Small intestine (tissue), 7 donors: Measurements from ENCODE around the gene ST14. TPM values are rescaled to one million over a fixed set of nuclear protein-coding genes. Genes with fewer than 3 reads are reported as not detected.

Source experiments
- DNase-seq, 2 donors: peaks; one replicate each; pipeline versions ENCODE4 v3.0.0 to v3.0.0-alpha.2; 2013
- FAIRE-seq: peaks from 2 replicates; lab custom pipeline; 2012; peaks lifted over from hg19 to GRCh38; lab: Jason Lieb, UNC
- H3K27ac ChIP-seq, 3 donors: one replicate each; pipeline ENCODE4 v1.5.1; 2013; ENCODE audit warnings: low read length in 2 of 3, mild to moderate bottlenecking in 2 of 3, control low read depth in 1 of 3, inconsistent platforms in 1 of 3, low read depth in 1 of 3, moderate library complexity in 1 of 3
- H3K27me3 ChIP-seq, 3 donors: one replicate each; pipeline ENCODE4 v1.6.1; 2013; ENCODE audit warnings: low read length in 3 of 3, inconsistent platforms in 1 of 3; ENCODE audit not compliant: control insufficient read depth in 3 of 3, insufficient read depth in 3 of 3
- H3K36me3 ChIP-seq, 3 donors: one replicate each; pipeline ENCODE4 v1.6.1; 2013; ENCODE audit warnings: low read length in 3 of 3, inconsistent platforms in 1 of 3, low read depth in 1 of 3, mild to moderate bottlenecking in 1 of 3, moderate library complexity in 1 of 3; ENCODE audit not compliant: control insufficient read depth in 3 of 3, insufficient read depth in 2 of 3
- H3K4me1 ChIP-seq, 3 donors: one replicate each; pipeline ENCODE4 v1.6.1; 2013; ENCODE audit warnings: low read length in 2 of 3, inconsistent platforms in 1 of 3, low read depth in 1 of 3, mild to moderate bottlenecking in 1 of 3, moderate library complexity in 1 of 3; ENCODE audit not compliant: control insufficient read depth in 3 of 3, insufficient read depth in 2 of 3
- H3K4me3 ChIP-seq, 3 donors: one replicate each; pipeline ENCODE4 v1.5.1; 2013; ENCODE audit warnings: low read length in 3 of 3, control low read depth in 1 of 3, inconsistent platforms in 1 of 3, low read depth in 1 of 3, mild to moderate bottlenecking in 1 of 3, moderate library complexity in 1 of 3
- H3K9me3 ChIP-seq, 2 donors: one replicate each; pipeline ENCODE4 v1.6.1; 2013; ENCODE audit warnings: low read depth in 1 of 2, low read length in 1 of 2; ENCODE audit not compliant: control insufficient read depth in 2 of 2, insufficient read depth in 1 of 2
- WGBS, 3 donors: extraction: QIAGEN DNeasy Blood & Tissue Kit; methylation state at CpG; one replicate each; pipeline ENCODE4 v1.1.7; 2013; 5-methylcytosine and 5-hydroxymethylcytosine counted together
- polyA plus RNA-seq, 4 donors: library from polyadenylated mRNA; stranded (reverse) in 3 of 4; unstranded in 1 of 4; fragments of 200-250 nt in 3 of 4; fragments of 120-200 nt in 1 of 4; gene quantifications; one replicate each; pipeline versions ENCODE4 v1.2.1 to v1.2.3, GENCODE V29; 2013
- donor health status: healthy with polysubstance abuse.
- donor health status: control.
- donor health status: control.
- donor health status: Bipolar disorder and iron deficiency.
- donor health status: healthy.

The ST14 gene
- polyA plus RNA-seq, 4 donors, result 97.8 to 259 (median 143) TPM

DNA sequence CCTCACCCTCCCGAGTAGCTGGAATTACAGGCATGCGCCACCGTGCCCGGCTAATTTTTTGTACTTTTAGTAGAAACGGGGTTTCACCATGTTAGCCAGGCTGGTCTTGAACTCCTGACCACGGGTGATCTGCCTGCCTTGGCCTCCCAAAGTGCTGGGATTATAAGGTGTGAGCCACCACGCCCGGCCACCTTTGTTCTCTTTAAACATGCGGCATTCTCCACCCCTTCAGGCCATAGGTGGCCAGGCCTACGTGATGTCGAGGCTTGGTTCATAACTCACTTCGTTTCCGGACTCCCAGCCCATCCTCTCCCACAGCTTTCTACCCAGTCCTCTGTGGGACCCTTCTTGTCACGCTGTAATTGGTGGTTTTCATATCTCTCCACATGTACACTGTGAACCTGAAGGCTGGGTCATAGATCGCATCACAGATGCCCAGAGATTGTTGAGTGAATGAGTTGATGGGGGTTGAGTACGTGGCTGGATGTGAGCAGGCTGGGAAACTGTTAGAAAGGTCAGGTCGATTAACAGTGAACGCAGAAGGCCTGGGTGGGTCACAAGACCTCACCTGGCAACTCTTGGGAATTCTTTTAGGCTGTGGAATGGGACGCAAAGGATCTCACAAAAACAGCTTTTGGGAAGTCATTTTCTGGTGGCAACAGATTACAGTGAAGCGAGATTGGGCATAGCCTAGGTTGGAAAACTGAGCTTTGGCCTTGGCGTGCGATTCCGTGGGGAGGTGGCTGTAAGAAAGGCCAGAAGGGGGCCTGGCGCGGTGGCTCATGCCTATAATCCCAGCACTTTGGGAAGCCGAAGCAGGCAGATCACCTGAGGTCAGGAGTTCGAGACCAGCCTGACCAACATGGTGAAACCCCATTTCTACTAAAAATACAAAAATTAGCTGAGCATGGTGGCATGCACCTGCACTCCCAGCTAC is 44.5 kb downstream of the ST14 start:
- no peaks in the 10 kb centered on the region for H3K4me1 ChIP-seq
- 83 to 90% (median 87%) methylated on average over 27 of the region's 27 CpGs for WGBS, 3 donors
- DNase-seq (no peak), FAIRE-seq (no peak)
- peaks cover 0 to 23% of the 10 kb centered on the region in 2 donors for H3K9me3 ChIP-seq
- no peaks in the 10 kb centered on the region for H3K27me3 ChIP-seq
- no peak overlapping the region for H3K4me3 ChIP-seq
- H3K27ac ChIP-seq, result no peak overlapping the region
- H3K36me3 ChIP-seq, result peaks cover 9 to 95% (median 15%) of the 10 kb centered on the region in 3 donors

GRCh38 chr11:130204703-130205095 is 45.1 kb downstream of the ST14 start:
- 88 to 97% (median 95%) methylated on average over 11 of the region's 11 CpGs for WGBS, 3 donors
- FAIRE-seq (no peak), DNase-seq (no peak)
- peaks cover 9 to 95% (median 16%) of the 10 kb centered on the region in 3 donors for H3K36me3 ChIP-seq
- no peak overlapping the region for H3K27ac ChIP-seq
- no peaks in the 10 kb centered on the region for H3K4me1 ChIP-seq
- H3K4me3 ChIP-seq, result no peak overlapping the region
- H3K9me3 ChIP-seq, result peaks cover 0 to 22% of the 10 kb centered on the region in 2 donors
- H3K27me3 ChIP-seq, result no peaks in the 10 kb centered on the region

DNA sequence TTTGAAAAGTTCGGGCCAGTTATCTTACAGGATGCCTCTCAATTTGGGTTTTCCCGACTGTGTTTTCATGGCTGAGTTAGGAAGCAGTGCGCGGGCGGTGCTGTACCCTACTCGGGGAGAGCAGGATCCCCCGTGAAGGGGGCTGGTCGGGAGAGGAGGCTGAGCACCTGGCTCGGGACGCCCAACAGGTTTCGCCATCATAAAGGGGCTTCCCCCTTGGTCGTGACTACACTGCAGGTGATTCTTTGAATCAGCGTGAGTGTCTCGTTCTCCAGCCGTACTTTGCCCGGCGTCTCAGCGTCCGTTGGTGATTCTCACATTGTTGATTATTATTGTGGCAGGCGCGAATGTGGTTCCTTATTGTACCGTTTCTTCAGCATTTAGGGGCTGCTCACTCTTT is 46.6 kb downstream of the ST14 start:
- no peak overlapping the region for H3K4me3 ChIP-seq
- peaks cover 6 to 94% (median 23%) of the 10 kb centered on the region in 3 donors for H3K36me3 ChIP-seq
- FAIRE-seq, result no peak
- peak overlapping the region in 1 of 3 donors; percentile 42 for H3K27ac ChIP-seq
- WGBS, 3 donors, result 25 to 71% (median 29%) methylated on average over 22 of the region's 22 CpGs
- DNase-seq, result peak in 1 of 2 donors; percentile 84
- no peaks in the 10 kb centered on the region for H3K27me3 ChIP-seq
- peaks cover 0 to 15% of the 10 kb centered on the region in 2 donors for H3K9me3 ChIP-seq
- no peaks in the 10 kb centered on the region for H3K4me1 ChIP-seq

GRCh38 chr11:130208241-130209127 is 48.9 kb downstream of the ST14 start:
- FAIRE-seq (no peak), DNase-seq (no peak)
- Histone ChIP-seq H3K27ac (no peak overlapping the region), H3K9me3 (no peaks in the 10 kb centered on the region), H3K27me3 (no peaks in the 10 kb centered on the region), H3K4me3 (no peak overlapping the region), H3K4me1 (peaks cover 0 to 7% (median 0%) of the 10 kb centered on the region in 3 donors), H3K36me3 (peaks cover 4 to 91% (median 18%) of the 10 kb centered on the region in 3 donors)
- WGBS, 3 donors, result 91 to 93% (median 92%) methylated on average over 45 of the region's 45 CpGs

- 86 to 90% (median 88%) methylated on average over 52 to 53 of the region's 53 CpGs for WGBS, 3 donors
- H3K4me1 ChIP-seq, result peaks cover 0 to 7% (median 0%) of the 10 kb centered on the region in 3 donors
- no peaks in the 10 kb centered on the region for H3K9me3 ChIP-seq
- FAIRE-seq (no peak), DNase-seq (no peak)
- H3K4me3 ChIP-seq, result no peak overlapping the region
- peaks cover 4 to 90% (median 17%) of the 10 kb centered on the region in 3 donors for H3K36me3 ChIP-seq
- H3K27me3 ChIP-seq, result no peaks in the 10 kb centered on the region
- H3K27ac ChIP-seq, result no peak overlapping the region
Observed at GRCh38 chr11:130209128-130209932, 49.7 kb downstream of the ST14 start.

DNA sequence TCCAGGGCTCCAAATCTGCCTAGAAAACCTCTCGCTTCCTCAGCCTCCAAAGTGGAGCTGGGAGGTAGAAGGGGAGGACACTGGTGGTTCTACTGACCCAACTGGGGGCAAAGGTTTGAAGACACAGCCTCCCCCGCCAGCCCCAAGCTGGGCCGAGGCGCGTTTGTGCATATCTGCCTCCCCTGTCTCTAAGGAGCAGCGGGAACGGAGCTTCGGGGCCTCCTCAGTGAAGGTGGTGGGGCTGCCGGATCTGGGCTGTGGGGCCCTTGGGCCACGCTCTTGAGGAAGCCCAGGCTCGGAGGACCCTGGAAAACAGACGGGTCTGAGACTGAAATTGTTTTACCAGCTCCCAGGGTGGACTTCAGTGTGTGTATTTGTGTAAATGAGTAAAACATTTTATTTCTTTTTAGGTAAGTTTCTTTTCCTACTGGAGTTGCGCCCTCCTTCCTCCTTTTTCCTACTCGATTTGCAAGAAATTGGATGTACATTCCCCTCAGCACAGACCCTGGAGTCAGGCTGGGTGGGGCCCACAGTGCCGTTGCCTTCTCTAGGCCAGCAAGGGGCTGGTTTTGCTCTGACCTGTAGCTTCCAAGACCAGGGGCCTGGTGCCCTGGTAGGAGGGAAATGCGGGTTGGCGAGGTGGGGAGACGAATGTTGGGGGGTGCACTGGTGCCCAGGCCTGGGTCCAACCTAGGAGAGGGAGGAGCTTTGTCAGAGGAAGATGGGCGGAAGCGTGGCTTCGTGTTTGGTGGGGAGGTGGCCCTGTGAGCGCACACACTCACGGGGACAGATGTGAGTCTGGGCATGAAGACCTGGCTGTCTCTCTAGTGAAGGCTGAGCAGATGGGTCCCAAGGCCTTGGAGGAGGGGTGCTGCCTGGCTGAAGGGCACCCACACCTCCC is 50.6 kb downstream of the ST14 start:
- H3K9me3 ChIP-seq, result no peaks in the 10 kb centered on the region
- no peak overlapping the region for H3K4me3 ChIP-seq
- H3K4me1 ChIP-seq, result peaks cover 0 to 7% (median 0%) of the 10 kb centered on the region in 3 donors
- H3K36me3 ChIP-seq, result peaks cover 2 to 87% (median 17%) of the 10 kb centered on the region in 3 donors
- no peak overlapping the region for H3K27ac ChIP-seq
- DNase-seq, result no peak
- 82 to 85% (median 84%) methylated on average over 23 of the region's 23 CpGs for WGBS, 3 donors
- no peak for FAIRE-seq
- H3K27me3 ChIP-seq, result no peaks in the 10 kb centered on the region

- FAIRE-seq, result no peak
- Histone ChIP-seq H3K9me3 (no peaks in the 10 kb centered on the region), H3K36me3 (peaks cover 0 to 81% (median 17%) of the 10 kb centered on the region in 3 donors), H3K4me1 (peaks cover 0 to 7% (median 0%) of the 10 kb centered on the region in 3 donors), H3K27me3 (no peaks in the 10 kb centered on the region), H3K4me3 (no peak overlapping the region), H3K27ac (no peak overlapping the region)
- DNase-seq, result no peak
- WGBS, 3 donors, result 74 to 85% (median 82%) methylated on average over 3 of the region's 3 CpGs
Observed at GRCh38 chr11:130211144-130211543, 51.6 kb downstream of the ST14 start.
